H1 (cell line): ENCODE measurements around the gene KCND3.

Experiments used
- CTCF ChIP-seq, 3 experiments: IDR thresholded peaks; 1 replicate in 2 of 3; 2 replicates in 1 of 3; pipeline versions ENCODE4 v1.5.1 to v1.6.1; 2011; ENCODE audit warnings: low read length in 3 of 3, mild to moderate bottlenecking in 3 of 3, inconsistent platforms in 2 of 3, low read depth in 1 of 3, moderate library complexity in 1 of 3; ENCODE audit not compliant: insufficient read depth in 1 of 3; ENCODE audit errors: control extremely low read depth in 1 of 3
- EP300 ChIP-seq, 2 experiments: IDR thresholded peaks; 1 replicate in 1 of 2; 2 replicates in 1 of 2; pipeline ENCODE4 v1.6.1; 2011 to 2012; ENCODE audit warnings: low read depth in 2 of 2, low read length in 2 of 2, mild to moderate bottlenecking in 2 of 2, borderline replicate concordance in 1 of 2, inconsistent platforms in 1 of 2, moderate library complexity in 1 of 2
- KDM5A ChIP-seq: fragments of 200-600 bp; IDR thresholded peaks from 2 replicates; pipeline ENCODE4 v1.7.1; 2012; ENCODE audit warnings: mild to moderate bottlenecking, low read length, inconsistent platforms, mixed read lengths
- TAF1 ChIP-seq: IDR thresholded peaks from 2 replicates; pipeline ENCODE4 v1.6.1; 2011; ENCODE audit warnings: mild to moderate bottlenecking, low read depth, low read length
- TEAD4 ChIP-seq: IDR thresholded peaks from 2 replicates; pipeline ENCODE4 v1.6.1; 2012; ENCODE audit warnings: low read depth, low read length, inconsistent platforms, mixed read lengths

DNA sequence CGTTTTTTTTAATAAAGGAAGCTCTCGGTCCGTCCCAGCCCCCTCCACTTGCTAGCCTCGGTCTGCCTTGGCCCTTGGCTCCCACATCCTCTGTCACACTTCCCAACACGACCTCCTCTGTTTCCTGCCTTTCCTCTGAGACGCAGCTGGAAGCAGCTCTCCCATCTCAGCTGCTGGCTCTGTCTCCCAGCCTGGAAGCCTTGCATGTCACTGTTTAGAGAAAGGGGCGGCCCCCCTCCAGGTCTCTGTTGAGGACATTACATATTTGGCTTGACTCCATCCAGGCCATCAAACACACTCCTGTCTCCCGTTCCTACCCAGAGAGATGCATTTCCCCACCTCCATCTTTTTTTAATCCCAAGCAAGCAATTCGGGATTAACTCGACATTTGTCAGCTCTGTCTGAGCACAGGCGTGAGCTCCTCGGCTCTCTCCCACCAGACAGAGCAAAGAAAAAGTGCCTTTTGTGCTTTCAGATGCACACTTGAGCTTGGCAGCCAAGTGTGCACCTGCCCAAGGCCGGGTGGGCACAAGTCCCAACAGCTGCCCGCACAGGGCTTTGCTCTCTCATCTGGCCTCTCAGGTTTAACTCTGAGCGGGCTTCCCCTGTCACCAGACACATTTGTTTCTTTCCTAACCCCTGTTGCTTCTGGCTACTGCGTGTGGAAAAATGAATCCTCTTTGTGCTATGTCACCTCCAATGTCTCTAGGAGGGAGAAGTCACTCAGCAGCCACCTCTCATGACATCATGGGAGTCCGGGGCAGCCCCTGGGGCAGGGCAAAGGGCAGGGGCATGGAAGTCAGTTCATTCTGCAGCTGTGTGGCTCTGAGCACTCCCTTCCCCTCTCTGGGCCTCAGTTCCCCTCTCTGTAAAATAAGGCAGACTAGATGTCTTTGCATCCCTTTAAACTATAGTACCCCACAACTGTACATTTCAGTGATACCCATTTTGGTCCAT, 108.3 kb downstream of the KCND3 start:
- TF ChIP-seq TAF1 = no peak
- no peak for TF ChIP-seq CTCF (IDR thresholded peaks at IDR 0.05; ENCODE audit: control extremely low read depth in 1 of 3, insufficient read depth in 1 of 3, low read depth in 1 of 3, low read length in 3 of 3)
- TF ChIP-seq TEAD4 = no peak
- no peak for TF ChIP-seq EP300 (IDR thresholded peaks at IDR 0.05; ENCODE audit: borderline replicate concordance in 1 of 2, low read depth in 2 of 2, low read length in 2 of 2)
- no peak for TF ChIP-seq KDM5A
